ENCODE results near the gene AFDN.
A peak's percentile ranks its signal among the peaks of the same experiment; 100 is the strongest.
"Not testable (repeated sequence)": the region's sequence is repeated elsewhere in the genome, so short reads cannot be mapped to it uniquely, and the experiment has no call there.

AFDN gene

DNA sequence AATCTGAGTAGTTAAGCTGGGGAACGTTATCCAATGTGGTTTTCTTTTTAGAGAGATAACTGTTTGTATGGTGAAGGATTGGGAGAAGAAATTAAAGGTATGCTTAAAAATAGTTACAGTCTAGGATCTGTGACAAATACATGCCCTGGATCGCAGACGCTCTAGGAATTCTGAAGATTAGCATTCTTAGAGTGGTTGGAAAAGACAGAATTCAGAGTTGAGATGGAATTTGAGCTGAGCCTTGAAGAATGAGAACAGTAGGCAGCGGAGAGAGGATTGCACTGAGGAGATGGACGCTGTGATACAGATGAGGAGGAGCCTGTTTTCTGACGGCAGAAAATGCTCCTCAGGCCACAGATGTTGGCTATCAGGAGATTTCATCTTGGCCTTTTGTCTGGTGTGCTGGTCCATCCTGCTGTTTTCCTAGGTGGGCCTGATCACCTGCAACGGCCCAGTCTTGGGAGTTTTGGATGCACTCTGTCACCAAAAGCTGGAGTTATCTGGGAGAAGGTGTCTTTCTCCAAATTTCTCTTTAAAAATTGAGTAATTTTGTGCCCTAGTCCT is 122.5 kb downstream of the AFDN start:
- no peak for DNase-seq (ENCODE audit: low spot score)

- no peak for DNase-seq (ENCODE audit: low spot score)
Measured at GRCh38 chr6:167951781-167952511, 125.2 kb downstream of the AFDN start.

DNA sequence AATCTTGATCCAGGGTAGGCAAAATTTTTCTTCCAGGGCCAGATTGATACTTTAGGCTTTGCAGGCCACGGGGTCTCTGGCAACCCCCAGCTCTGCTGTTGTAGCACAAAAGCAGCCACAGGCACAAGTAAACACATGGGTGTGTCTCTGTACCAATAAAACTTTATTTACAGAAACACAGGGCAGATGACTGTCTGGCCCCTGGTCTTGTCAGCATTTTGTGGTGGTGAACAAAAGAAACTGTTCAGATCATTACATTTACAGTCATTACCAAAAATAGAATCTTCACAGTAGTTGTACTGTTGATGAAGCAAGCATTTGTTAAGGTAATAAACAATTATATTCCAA is 125.8 kb downstream of the AFDN start:
- DNase-seq (ENCODE audit: low spot score), result no peak

DNA sequence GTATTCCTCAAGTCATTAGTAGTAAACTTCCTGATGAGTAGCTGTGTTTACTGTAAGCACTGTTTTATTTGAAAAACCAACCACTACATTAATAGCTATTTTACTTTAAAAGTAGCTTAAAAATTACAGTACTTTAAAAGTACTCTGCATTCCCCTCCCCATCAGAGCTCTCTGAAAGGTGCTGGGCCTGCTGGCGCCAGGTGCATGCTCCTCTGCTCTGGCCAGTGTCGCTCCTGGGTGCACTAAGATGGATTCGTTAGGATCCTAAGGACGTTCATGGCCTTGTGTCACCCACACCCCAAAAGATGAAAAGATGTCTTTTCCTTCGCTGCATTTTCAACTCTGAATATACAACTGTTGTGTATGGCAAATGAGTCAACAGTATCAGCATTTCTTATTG is 126.8 kb downstream of the AFDN start:
- DNase-seq (ENCODE audit: low spot score), result no peak

DNA sequence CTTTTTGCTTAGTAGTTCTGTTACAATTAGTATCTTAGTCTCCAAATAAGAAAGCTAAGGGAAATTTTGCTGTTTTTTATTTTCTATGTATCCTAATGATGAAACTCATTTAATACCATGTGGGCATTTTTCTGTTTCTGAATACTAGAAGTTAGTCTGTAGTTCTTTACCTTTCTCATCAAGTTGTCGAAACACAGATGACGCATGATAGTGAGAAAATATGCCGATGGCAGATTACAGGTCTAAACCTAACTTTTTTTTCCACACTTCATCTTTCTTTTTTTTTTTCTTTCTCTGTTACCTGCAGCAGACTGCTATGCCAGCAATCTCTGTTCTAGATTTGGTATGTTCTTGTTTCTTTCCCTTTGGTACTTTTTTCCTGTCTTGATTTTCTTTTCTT is 127.4 kb downstream of the AFDN start:
- DNase-seq (ENCODE audit: low spot score), result no peak

- no peak for DNase-seq (ENCODE audit: low spot score)
Measured at GRCh38 chr6:167956491-167956890, 129.8 kb downstream of the AFDN start.

GRCh38 chr6:167956983-167957492 is 130.3 kb downstream of the AFDN start:
- DNase-seq (ENCODE audit: low spot score), result no peak

GRCh38 chr6:167957626-167958025 is 130.9 kb downstream of the AFDN start:
- no peak for DNase-seq (ENCODE audit: low spot score)

- DNase-seq (ENCODE audit: low spot score), result no peak
Measured at GRCh38 chr6:167960579-167960978, 133.9 kb downstream of the AFDN start.

GRCh38 chr6:167962711-167963110 is 136.0 kb downstream of the AFDN start:
- DNase-seq (ENCODE audit: low spot score), result no peak

DNA sequence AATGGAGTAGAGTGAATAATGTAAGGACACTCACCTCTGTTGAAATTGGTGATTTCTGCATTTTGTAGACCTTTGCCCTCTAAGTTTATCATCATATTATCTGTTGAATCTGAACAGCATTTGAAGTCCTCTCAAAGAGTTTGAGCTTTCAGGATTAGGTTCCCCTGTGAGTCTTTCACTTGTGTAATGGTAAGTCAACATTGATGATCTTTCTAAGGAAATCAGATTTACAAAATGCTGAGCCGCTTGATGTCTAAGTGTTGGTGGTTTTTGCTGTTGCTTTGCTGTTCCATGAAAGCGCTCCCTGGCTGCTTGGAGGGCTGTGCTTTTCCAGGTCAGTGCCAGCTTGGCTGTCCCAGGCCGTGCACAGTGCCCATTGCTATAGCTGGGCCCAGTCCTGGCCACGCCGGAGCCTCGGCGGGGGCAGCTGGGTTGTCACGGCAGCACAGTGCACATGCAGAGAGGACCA is 136.9 kb downstream of the AFDN start:
- no peak for DNase-seq (ENCODE audit: low spot score)

GRCh38 chr6:167965592-167966539 is 139.2 kb downstream of the AFDN start:
- DNase-seq (ENCODE audit: low spot score), result no peak

DNA sequence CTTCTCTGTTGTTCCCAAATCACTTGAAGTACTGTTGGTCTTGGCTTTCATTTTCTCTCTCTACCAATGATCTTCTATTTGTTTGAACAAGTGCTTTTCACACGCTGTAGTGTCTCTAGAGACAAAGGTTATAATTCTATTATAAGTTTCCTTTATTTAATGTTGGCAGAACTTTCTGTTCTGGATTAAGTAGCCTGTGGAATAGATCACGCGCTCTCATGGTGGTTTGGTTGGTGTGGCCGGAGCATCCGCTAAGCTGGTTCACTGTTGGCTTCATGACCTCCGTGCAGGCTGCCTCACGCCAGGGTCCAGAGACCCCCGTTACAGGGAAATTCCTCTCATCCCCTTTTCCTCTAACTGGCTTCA is 139.8 kb downstream of the AFDN start:
- DNase-seq (ENCODE audit: low spot score), result no peak

- DNase-seq (ENCODE audit: low spot score), result peak; percentile 18
Measured at GRCh38 chr6:167968091-167968490, 141.4 kb downstream of the AFDN start.

GRCh38 chr6:167970230-167970629 is 143.5 kb downstream of the AFDN start:
- DNase-seq (ENCODE audit: low spot score), result no peak

DNA sequence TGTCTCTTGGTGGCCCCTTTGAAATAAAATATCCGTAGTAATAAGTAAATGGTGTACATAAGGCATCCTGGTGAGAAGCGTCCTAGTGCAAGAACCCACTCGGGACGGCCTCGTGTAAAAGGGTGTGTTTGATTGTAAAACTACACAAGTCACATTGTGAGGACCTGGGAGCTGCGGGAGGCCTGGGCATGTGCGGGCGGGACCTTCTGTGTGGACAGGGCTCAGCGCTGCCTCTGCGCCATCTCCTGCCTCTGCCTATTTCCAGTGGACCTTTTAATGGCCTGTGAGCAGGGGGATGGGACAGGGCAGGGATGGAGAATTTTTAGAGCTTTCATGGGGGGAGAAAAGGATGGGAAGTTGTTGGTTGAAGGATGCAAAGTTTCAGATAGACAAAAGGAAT is 145.5 kb downstream of the AFDN start:
- no peak for DNase-seq (ENCODE audit: low spot score)

DNA sequence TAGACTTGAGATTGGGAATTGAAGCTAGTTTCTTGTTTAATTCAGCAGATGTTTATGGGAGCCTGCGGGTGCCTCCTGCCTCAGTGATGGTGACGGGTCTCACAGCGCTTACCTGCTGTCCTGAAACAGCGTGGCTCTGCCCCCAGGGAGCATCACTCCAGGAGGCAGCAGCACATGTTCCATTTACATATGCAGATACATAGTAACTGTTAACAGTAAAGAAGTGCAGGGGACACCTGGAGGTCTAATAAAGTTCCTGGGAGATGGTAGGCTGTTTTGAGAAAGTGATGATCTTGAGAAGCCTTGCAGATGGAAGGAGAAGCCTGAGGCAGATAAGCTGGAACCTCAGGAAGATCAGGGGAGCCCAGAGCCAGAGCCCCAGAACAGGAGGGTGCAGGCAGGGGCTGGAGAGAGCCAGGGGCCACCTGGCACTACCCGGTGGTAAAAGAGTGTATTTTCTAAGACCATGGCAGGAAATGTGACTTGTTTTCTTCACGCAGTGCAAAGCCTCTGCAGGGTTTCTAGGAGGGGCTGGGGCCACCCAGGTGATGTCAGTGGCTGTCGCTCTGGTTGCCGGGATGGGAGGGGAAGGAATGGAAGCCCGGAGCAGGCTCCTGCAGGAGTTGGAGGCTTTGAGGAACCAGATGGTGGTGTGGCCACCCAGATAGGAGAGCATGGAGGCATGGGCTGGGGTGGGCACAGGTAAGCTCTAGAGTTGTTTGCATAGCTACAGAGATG is 146.6 kb downstream of the AFDN start:
- DNase-seq (ENCODE audit: low spot score), result no peak

GRCh38 chr6:167974640-167975344 is 148.1 kb downstream of the AFDN start:
- no peak for DNase-seq (ENCODE audit: low spot score)

DNA sequence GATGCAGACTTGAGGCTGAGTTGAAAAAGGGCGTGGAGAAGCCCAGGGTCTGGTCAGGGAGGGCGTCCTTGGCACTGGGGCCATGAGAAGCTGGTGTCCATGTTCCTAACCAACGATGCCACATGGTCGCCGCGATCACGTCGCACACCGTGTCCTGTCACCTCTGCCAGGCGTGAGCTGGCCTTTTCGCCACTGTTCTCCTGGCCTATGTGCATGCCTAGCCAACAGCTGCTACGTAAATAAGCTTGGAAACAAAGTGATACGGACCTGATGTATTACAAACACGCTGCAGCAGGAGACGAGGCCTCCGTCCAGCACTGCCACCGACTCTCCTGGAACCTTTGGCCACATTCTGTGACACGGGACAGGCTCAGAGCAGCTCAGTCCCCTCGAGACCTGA is 148.7 kb downstream of the AFDN start:
- no peak for DNase-seq (ENCODE audit: low spot score)

DNA sequence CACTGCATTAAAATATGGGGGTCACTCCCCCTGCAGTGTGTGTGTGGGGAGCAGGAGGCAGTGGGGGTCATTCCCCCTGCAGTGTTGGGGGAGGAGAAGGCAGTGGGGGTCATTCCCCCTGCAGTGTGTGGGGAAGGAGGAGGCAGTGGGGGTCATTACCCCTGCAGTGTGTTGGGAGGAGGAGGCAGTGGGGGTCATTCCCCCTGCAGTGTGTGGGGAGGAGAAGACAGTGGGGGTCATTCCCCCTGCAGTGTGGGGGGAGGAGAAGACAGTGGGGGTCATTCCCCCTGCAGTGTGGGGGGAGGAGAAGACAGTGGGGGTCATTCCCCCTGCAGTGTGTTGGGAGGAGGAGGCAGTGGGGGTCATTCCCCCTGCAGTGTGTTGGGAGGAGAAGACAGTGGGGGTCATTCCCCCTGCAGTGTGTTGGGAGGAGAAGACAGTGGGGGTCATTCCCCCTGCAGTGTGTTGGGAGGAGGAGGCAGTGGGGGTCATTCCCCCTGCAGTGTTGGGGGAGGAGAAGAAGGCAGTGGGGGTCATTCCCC is 149.5 kb downstream of the AFDN start:
- not testable (repeated sequence) for DNase-seq (ENCODE audit: low spot score)

DNA sequence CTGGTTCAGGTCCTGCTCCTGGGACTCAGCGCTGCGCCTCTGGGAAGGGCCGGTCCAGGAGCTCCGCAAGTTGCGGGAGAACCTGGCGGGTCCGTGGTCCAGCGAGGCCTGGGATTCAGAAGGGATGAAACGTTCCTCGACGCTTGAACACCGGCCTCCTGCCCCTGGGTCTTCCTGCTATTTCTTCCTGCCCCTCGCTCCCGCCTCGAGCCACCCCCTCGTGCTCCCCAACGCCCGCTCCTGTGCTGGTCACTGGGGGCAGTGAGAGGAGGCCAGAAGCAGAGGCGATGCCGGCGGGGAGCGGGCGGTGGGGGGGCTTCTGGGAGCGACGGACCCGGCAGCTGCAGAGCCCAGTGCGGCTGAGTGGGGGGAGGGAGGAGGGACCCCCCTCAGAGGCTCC is 150.0 kb downstream of the AFDN start:
- no peak for DNase-seq (ENCODE audit: low spot score)
